ENCODE data around the gene CMTM6.

DNA sequence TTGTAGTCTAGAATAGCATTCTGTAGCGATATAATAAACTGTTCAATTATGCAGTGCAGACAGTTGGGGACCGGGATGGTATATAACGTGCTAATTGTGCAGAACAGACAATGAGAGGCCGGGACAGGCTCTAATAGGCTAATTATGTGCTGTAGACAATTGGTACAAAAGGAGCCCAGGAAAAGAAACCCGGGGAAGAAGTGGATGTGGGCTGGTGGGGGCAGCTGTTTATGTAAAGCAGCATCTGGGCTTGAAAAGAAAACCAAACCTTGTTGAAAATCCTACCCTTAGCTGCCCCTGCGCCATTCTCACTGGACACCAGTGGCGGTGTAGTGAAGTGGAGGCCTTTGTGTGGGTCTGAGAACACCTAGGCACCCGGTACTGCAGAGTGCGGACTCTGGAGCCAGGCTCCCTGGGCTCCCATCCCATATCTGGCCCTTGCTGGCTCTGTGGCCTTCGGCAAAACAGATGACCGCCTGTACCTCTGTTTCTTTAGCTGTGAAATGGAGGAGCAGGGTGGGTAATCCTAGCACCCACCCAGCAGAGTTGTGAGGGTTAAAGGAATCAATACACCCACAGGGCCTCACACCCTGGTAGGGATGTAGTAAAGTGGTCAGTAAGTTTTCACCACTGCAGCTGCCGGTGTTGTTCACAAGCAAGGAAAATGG, 51.5 kb downstream of the CMTM6 start:
- TF ChIP-seq POLR2A (IDR thresholded peaks at IDR 0.05): no peak
- TF ChIP-seq, protein P1, sequence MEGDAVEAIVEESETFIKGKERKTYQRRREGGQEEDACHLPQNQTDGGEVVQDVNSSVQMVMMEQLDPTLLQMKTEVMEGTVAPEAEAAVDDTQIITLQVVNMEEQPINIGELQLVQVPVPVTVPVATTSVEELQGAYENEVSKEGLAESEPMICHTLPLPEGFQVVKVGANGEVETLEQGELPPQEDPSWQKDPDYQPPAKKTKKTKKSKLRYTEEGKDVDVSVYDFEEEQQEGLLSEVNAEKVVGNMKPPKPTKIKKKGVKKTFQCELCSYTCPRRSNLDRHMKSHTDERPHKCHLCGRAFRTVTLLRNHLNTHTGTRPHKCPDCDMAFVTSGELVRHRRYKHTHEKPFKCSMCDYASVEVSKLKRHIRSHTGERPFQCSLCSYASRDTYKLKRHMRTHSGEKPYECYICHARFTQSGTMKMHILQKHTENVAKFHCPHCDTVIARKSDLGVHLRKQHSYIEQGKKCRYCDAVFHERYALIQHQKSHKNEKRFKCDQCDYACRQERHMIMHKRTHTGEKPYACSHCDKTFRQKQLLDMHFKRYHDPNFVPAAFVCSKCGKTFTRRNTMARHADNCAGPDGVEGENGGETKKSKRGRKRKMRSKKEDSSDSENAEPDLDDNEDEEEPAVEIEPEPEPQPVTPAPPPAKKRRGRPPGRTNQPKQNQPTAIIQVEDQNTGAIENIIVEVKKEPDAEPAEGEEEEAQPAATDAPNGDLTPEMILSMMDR (IDR thresholded peaks at IDR 0.05): no peak
- TF ChIP-seq POLR2AphosphoS5 (IDR thresholded peaks at IDR 0.05; ENCODE audit: insufficient read depth in 1 of 2, low read depth in 1 of 2): no peak

Measured in vagina (tissue), 2 donors.